NAMALWA (cell line): Measurements from ENCODE around the gene CPZ.
"Not testable (repeated sequence)": the region's sequence is repeated elsewhere in the genome, so short reads cannot be mapped to it uniquely, and the experiment has no call there.

ENCODE experiments used
- DNase-seq: peaks from one replicate; pipeline ENCODE4 v3.0.0-alpha.2; 2015; ENCODE audit warnings: low spot score

Gene CPZ

GRCh38 chr4:8612646-8613045 is 20.1 kb downstream of the CPZ start:
- DNase-seq: no peak

- DNase-seq: no peak
These were observed 21.1 kb downstream of the CPZ start for GRCh38 chr4:8613421-8614364.

GRCh38 chr4:8614365-8615193 is 22.0 kb downstream of the CPZ start:
- DNase-seq: no peak

- no peak for DNase-seq
These were observed 22.8 kb downstream of the CPZ start for GRCh38 chr4:8615366-8615765.

- DNase-seq: no peak
These were observed 23.6 kb downstream of the CPZ start for GRCh38 chr4:8615921-8616787.

GRCh38 chr4:8616831-8617230 is 24.3 kb downstream of the CPZ start:
- DNase-seq: no peak

GRCh38 chr4:8617486-8618040 is 25.0 kb downstream of the CPZ start:
- no peak for DNase-seq

- DNase-seq: no peak
These were observed 25.9 kb downstream of the CPZ start for GRCh38 chr4:8618421-8618820.

GRCh38 chr4:8618961-8619720 is 26.6 kb downstream of the CPZ start:
- DNase-seq: no peak

- DNase-seq: not testable (repeated sequence)
These were observed 28.6 kb downstream of the CPZ start for GRCh38 chr4:8621135-8621534.

- not testable (repeated sequence) for DNase-seq
These were observed 32.2 kb downstream of the CPZ start for GRCh38 chr4:8624601-8625272.

- DNase-seq: not testable (repeated sequence)
These were observed 37.8 kb downstream of the CPZ start for GRCh38 chr4:8630240-8630905.

GRCh38 chr4:8631896-8632295 is 39.3 kb downstream of the CPZ start:
- not testable (repeated sequence) for DNase-seq

GRCh38 chr4:8634773-8635172 is 42.2 kb downstream of the CPZ start:
- not testable (repeated sequence) for DNase-seq

- not testable (repeated sequence) for DNase-seq
These were observed 43.5 kb downstream of the CPZ start for GRCh38 chr4:8635897-8636554.

GRCh38 chr4:8637456-8637984 is 45.0 kb downstream of the CPZ start:
- DNase-seq: no peak

- no peak for DNase-seq
These were observed 46.5 kb downstream of the CPZ start for GRCh38 chr4:8639021-8639420.

- DNase-seq: no peak
These were observed 47.5 kb downstream of the CPZ start for GRCh38 chr4:8639777-8640720.
